GM19351 (cell line): ENCODE data around the gene VTI1B.
A peak's percentile ranks its signal among the peaks of the same experiment; 100 is the strongest.

Experiments
- ATAC-seq: cut with Tn5 transposase; IDR thresholded peaks from one replicate; pipeline ENCODE4 v1.9.1; 2021; ENCODE audit warnings: mild to moderate bottlenecking, moderate library complexity; ENCODE audit not compliant: unreplicated experiment

Gene VTI1B

DNA sequence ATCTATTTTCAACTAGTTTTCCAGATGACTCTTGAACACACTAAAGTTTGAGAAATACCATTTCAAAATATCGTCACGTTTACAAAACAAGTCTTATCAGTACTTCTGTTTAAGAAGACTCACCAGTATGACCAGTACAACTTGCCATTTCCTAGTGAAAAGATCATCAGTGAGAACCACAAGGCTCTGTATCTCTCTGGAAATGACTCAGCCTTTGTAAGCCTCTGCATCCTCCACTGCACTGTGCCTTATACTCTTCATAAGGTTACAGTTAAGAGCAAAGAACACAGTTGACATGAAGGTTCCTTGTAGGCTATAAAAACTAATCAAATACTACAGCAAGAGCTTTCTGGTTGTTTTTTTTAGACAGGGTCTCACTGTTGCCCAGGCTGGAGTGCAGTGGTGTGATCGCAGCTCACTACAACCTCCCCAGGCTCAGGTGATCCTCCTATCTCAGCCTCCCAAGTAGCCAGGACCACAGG is 5.7 kb upstream of the VTI1B start:
- ATAC-seq: peak; percentile 100

DNA sequence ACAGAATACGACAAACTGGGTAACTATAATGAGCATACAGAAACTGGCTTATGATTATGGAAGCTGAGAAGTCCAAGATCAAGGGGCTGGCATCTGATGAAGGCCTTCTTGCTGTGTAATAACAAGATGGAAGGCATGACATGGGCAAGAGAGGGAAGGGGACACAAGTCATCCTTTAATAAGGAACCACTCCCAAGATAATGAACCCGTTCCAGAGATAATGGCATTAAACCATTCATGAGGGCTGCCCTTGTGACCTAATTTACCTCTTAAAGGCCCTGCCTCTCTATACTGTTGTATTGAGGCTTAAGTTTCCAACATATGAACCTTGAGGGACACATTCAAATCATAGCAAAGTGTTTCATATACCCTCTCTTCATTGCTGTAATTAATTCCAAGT is 4.6 kb upstream of the VTI1B start:
- no peak for ATAC-seq

DNA sequence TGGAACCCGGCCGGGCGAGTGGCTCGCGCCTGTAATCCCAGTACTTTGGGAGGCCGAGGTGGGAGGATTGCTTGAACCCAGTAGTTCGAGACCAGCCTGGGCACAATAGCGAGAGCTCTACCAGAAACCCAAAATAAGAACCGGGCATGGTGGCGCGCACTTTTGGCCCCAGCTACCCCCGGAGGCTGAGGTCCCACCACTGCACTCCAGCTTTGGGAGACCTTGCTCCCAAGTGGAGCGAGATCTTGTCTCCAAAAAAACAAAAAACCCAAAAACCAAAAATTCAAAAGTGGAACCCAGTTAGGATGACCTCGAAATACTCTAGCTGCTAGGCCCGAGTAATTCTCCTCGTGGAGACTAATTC is 769 bp upstream of the VTI1B start:
- ATAC-seq: no peak

DNA sequence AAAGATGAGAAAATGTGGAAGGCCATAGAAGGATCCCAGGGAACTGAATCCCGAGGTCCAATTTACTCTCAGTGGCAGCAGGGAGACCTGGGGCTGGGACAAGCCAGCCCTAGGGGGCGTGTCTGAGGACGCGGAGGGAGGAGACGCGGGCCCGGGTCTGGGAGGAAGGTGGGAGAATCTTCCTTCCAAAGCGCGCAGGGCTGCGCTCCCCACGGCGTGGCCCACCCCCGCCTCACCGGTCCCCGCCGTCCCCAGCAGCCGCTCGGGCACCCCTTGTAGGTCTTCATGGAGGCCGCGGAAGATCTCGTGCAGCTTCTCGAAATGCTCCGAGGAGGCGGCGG is 323 bp downstream of the VTI1B start:
- peak; percentile 66 for ATAC-seq

DNA sequence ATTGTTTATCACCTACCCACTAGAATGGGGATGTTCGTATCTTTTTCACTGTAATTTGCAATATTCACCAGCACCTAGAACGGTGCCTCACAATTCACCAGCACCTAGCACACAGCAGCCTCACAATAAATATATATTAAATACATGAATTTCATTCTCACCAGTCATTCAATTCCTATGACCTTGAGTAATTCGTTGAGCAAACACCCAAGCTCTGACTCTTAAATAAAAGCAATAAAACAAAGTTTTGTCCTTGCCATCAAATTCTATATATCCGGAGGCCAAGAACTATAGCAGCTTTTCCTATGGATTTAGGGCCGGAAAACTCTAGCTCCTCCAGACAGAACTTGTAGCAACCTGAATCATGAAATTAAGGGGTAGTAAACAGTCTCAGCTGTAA is 981 bp downstream of the VTI1B start:
- ATAC-seq: no peak

DNA sequence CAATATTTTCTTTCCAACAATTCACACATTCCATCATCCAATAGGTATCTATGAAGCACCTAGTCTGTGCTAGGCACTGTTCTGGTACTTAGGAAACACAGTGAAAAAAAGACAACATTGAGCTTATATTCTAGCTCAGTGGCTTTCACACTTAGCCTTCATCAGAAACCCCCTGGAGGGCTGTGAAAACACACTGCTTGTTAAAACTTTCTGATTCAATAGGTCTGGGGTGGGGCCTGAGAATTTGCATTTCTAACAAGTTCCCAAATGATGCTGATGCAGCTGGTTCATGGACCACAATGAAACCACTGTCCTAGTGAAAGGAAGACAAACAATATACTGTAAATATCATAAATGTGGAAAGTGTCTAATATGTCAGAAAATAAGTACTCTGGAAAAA is 5.9 kb downstream of the VTI1B start:
- no peak for ATAC-seq

DNA sequence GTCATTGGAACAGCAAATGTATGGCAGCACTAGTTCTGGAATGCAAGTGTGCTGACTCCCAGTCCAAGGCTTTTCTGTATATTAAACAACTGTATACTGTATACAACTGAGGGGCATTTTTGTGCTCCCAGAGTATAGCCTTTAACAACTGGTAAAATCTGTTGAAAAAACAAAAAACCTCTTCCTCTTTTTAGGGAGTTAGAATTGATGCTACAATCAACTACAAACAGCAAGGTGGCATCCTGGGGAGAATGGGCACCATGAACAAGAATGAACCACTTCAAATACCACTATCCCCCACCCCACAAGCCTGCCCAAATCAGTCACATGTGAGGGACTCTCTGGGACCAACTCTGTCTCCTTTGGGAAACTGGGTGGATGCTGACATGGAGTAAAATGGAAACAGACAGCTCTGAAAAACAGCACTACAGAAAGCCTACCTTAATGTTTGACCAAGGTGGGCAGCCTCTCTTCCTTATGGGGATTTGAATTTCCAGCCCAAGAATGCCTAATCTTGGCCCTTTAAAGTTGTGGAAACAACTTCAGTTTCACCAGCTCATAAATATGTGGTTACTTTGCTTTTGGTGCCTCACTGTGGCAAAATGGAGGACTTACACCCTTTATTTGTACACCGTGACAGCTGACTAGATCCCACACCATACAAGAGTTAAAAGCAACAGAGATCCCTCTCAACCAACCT is 7.5 kb downstream of the VTI1B start:
- no peak for ATAC-seq

DNA sequence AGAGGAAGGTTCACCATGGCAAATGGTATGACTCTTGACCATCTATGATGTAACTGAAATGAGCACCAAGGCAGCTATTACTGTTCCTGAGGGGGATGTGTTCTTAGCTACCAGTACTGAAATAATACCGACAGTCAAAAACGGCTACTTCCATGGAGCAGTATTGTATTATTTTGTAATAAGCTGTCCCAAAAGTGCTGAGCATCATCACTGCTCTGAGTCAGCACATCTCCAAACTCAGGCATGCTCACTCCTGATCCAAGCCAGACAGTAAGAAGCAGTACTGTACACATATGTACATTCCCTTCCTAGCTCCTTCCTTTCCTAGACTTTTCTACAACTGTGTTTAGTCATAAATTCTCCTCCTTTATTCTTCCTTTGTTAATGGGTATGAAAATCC is 8.6 kb downstream of the VTI1B start:
- ATAC-seq: no peak

DNA sequence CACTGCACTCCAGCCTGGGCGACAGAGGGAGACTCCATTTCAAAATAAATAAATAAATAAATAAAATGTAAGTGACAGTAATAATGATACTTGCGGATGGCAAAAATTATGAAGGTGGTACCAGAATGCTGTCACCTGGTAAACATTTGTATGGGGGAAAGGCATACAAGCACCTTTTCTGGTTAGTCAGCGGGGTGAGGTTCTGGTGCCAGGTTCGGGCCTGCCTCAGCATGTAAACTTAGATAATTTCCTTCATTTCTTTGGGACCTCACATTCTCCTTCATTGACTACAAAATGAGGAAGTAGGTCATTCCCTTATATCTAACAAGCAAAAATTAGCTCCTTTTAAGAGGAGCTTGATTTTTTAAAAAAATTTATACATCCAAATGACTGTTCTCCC is 10.8 kb downstream of the VTI1B start:
- no peak for ATAC-seq

DNA sequence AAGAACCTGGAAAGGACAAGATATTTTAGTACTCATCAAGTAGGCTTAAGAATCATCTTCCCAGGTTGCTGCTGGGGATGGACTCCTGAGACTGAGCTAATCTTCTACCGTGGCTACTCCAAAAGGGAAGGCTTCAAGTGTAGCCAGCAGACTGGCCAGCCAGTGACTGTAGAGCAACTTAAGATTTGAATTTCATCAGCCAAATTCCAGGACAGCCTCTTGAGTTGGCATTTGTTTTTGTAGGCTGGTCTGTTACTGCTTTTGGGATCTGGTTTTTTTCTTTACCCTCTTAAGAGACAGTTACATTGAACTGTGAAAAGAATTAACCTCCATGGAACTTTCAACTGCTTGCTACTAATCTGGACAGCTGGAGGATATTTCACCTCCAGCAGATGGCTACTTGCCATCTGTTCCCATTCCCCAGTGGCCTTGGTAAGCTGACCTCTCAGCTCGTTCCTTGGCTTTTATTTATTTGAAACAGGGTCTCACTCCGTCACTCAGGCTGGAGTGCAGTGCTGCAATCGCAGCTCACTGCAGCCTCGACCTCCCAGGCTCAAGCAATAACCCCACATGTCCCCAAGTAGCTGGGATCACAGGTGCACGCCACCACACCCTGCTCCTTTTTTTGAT is 20.7 kb downstream of the VTI1B start:
- no peak for ATAC-seq

DNA sequence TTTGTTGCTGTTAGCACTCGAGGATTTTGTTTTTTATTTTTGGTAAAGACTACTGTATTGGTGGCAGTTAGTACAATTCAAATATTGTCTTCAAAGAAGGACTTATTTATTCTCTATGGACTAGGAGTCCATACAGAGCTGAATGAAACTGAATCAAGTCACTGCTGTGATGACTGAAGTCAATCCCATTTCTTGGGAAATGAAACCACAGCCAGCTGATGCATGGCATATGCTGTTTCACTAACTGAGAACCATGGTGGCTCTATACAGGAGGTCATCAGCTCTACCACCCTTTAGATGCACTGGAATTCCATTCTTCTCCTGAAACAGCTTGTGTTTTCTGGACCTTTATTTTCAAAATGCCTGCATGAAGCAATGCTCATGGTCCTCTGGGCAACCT is 22.2 kb downstream of the VTI1B start:
- no peak for ATAC-seq

DNA sequence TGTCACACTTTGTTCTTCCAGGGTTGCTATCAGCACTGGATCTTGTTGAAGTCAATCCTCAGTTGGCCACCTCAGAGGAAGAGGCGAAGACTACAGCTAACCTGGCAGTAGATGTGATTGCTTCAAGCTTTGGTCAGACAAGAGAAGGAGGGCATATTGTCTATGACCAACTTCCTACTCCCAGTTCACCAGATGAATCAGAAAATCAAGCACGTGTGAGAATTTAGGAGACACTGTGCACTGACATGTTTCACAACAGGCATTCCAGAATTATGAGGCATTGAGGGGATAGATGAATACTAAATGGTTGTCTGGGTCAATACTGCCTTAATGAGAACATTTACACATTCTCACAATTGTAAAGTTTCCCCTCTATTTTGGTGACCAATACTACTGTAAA is 23.7 kb downstream of the VTI1B start:
- no peak for ATAC-seq

DNA sequence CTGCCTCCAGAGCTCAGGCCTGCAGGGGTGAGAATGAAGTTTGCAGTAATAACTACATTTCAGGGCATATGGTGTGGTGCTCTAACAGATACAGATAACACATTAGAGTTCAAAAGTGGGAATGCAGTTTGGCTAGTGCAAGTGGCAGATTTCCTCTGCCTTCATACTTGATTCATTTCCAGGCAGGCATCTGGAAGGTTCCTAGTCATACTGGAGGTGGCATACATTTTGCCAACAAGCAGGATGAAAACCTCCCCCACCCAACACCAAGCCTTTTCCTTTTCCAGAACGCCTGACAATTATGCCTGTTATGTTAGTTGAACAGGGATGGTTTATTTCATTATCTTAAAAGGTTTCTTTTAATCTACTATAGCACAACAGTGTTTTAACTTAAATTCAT is 24.3 kb downstream of the VTI1B start:
- no peak for ATAC-seq

DNA sequence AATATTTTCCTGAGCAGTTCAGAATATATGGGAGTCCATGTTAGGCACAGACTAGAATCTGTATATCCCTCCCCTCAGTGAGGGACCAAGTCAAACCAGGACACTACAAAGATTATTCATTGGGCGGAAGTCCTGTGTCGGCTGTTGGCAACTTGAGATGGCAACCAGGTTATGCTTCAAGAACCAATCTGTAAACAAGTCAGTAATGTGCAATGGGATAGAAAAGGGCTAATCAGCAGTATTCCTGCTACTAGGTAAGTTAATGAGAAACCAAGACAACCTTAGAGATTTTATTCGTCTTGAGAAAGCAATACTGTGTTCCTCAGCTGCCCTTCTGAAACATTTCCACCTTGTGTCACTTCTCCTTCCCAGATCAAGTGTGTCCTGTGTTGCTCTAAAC is 28.3 kb downstream of the VTI1B start:
- no peak for ATAC-seq

DNA sequence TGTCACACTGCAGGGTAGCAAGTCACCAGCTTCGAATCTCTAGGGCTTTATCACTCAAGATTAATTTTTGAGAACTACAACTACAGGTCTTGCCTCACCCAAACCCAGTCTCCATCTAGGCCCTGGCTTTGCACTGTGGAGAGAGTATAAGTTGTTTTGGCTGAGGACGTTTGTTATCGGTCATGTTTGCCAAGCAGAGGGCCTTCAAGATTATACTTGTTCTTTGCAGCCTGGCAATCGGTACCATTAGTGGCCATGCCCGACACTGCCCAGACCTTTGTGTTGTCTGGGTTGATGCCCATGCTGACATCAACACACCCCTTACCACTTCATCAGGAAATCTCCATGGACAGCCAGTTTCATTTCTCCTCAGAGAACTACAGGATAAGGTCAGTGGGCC is 29.0 kb downstream of the VTI1B start:
- no peak for ATAC-seq

DNA sequence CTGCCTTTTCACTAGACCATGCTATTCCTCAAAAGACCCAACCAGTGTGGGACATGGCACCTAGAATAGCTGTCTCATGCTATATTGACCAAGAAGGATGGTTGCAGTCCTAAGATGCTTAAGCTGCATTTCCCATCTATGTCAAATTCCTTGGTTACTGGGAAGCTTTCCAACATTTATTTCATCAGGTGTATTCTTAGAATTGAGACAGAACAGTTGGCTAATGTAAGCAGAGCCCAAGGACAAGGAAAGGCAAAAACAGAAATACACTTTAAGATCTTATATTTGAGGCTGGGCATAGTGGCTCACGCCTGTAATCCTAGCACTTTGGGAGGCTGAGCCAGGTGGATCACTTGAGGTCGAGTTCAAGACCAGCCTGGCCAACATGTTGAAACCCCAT is 30.0 kb downstream of the VTI1B start:
- ATAC-seq: no peak

DNA sequence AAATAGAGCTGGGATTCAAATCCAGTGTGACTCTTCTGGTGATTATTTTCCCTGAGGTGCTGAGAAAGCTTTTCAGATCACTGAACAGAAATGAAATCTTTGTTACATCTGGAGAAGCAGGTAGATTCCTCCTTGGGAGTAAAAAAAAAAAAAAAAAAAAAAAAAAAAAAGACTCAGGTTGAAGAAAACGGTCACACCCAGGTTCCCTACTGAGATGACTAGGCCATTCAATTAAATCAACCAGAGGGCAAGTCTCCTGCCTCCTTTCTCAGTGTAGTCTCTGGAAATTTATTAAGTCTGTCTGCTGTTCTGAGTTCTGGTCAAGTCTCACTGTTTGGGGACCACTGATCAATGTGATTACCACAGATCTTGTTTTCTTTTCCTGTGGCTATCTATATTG is 30.7 kb downstream of the VTI1B start:
- no peak for ATAC-seq

DNA sequence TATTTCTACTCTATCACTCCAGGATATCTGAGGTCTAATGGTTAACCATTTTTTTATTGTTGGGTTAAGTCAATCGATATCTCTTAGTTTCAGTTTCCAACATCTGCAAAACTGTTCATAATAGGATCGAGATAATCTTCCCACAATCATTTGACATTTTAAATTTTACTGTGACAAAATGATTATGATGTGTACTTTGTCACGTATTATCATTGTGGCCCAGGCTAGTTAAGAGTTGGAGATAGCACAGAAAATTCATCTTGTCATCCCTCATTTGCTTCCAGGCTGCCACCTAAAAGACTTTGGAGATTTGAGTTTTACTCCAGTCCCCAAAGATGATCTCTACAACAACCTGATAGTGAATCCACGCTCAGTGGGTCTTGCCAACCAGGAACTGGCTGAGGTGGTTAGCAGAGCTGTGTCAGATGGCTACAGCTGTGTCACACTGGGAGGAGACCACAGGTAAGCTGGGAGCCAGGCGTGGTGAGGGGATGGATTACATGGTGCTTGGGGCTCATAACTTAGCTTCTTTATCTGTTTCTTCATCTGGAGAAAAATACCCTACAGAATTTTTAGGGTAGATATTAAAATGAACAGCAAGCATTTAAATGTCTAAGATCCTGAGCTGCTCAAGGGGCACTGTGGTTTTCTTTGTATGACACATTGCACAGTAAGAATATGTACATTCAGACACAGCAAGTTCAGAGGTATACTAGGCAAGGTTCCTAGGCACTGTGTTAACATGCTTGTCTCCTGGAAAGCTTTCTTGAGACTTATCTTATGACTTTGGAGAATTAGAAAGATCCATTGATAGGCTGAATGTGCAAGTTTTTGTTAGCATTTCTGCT is 32.3 kb downstream of the VTI1B start:
- ATAC-seq: no peak

DNA sequence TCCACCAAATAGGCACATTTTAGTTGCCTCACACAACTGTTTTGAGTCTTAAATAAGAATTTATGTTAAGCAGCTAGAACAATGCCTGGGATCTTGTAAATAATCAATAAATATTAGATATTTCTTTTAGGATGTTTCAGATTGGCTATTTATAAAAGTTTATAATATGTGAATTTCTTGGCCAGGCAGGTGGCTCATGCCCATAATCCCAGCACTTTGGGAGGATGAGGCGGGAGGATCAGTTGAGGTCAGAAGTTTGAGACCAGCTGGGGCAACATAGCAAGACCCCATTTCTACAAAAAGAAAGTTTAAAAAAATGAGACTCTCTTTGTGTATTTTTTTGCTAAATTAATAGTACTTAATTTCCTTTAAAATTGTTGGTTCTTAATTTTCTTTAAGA is 33.0 kb downstream of the VTI1B start:
- ATAC-seq: no peak

DNA sequence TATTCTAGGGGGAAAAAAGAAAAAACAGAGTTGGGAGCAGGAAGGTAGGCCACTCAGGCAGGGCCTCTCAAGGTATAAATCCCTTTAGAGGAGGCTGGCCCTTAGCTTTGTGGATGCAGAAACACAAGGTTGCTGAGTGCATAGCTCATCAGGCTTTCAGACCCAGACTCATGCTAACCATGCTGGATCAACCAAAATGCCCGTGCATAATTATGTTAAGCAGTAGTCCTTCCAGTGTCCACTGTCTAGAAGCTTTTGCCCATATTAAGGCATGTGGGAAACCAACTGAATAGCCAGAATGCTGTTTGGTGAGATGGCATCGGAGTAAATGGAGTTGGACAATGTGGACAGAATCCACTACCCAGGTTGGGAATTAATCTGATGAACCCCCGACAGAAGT is 35.8 kb downstream of the VTI1B start:
- no peak for ATAC-seq

DNA sequence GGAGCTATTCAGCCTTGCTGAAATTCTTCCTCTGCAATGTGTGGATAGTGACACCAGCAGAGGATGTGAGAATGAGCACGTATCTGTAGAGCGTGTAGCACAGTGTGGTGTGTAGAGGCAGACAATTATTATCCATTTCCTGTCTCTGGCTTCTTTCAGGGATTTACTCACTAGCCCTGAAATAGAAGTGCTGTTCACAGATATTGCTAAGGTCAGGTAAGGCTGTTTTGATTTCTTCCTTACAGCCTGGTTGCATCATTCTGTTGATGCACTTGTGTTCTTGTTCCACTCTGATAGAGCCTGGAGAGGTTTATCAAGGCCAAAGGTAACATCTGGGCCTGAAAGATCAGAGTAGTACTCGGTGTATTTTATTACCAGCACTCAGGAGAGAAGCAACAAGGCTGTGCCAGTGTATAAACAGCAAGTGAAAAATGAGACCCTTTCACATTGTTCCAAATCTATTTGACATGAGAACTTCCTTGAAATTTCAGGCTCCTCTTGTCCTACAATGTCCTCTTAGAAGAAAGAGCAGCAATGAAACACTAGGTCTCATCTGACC is 38.0 kb downstream of the VTI1B start:
- peak; percentile 75 for ATAC-seq
